ENCODE results near the gene CTNNA2.

Gene CTNNA2

DNA sequence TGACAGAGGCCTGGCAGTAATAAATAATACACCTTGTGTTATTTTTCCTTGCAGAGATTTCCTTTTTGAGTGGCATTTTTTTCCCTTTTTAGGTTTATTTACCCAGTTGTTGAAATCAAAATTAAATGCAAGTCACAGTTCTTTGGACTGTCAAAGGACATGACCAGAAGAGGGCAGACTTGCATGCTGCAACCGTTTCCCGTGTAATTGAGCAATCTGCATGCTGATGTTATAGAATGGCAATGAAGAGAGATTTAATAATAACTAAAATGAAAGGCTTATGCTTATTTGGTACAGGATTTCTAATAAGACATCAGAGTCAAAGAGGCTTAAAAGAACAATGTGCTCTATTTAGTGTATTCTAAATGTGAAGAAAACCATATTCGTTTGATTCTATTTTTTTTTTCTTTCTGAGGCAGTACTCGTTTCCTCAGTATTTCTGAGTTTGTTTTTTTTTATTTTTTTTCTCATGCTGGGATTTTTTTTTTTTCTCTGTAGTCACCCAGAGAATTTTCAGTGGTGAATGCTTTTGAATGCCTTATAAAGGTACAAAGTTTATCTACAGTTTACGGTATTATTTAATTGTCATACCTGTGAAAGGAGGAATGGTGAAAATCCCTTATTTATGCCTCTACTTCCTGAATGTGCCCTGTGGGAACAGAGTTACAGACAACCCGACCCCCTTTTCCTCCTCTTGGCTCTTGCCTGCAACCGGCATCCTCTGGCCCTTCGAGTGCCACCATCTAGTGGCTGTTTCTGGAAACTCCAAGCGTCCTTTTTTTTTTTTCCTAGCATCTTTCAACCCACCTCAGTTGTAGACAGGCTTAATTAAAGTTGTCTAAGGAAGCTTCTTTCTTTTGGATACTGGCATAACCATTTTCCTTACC lies 423.2 kb downstream of the CTNNA2 start:
- Histone ChIP-seq H3K27ac (ENCODE audit: low read depth, low read length) (no peak overlapping the region), H3K36me3 (ENCODE audit: control insufficient read depth, insufficient read depth, low read length) (no peaks in the 10 kb centered on the region), H3K9ac (ENCODE audit: low read length) (no peak overlapping the region), H3K4me3 (ENCODE audit: low read length) (no peak overlapping the region), H3K4me1 (ENCODE audit: control insufficient read depth, insufficient read depth, low read length) (no peaks in the 10 kb centered on the region), H3K27me3 (ENCODE audit: control insufficient read depth, insufficient read depth, low read length) (no peaks in the 10 kb centered on the region)

DNA sequence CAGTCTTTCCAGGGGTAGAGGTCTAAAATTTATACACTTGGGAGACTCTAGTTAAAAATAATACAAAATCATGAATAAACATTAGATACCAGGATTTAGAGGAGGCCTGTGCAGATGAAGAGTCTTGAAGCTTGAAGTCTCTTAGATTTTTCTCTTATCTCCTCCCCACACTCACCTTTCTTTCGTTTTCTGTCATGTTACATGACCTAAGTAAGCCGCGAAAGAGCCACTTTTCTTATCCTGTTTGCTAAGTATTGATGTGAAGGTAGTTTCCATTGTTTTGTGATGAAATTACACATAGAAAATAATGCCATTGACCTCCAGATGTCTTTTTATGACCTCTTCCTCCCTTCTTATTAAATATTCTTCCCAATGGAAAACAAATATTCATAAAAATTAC lies 423.9 kb downstream of the CTNNA2 start:
- Histone ChIP-seq H3K27ac (ENCODE audit: low read depth, low read length) (no peak overlapping the region), H3K27me3 (ENCODE audit: control insufficient read depth, insufficient read depth, low read length) (no peaks in the 10 kb centered on the region), H3K36me3 (ENCODE audit: control insufficient read depth, insufficient read depth, low read length) (no peaks in the 10 kb centered on the region), H3K4me3 (ENCODE audit: low read length) (no peak overlapping the region), H3K4me1 (ENCODE audit: control insufficient read depth, insufficient read depth, low read length) (no peaks in the 10 kb centered on the region), H3K9ac (ENCODE audit: low read length) (no peak overlapping the region)

GRCh38 chr2:79938648-79939047 lies 425.8 kb downstream of the CTNNA2 start:
- no peaks in the 10 kb centered on the region for H3K4me1 ChIP-seq (ENCODE audit: control insufficient read depth, insufficient read depth, low read length)
- H3K27ac ChIP-seq (ENCODE audit: low read depth, low read length), result no peak overlapping the region

DNA sequence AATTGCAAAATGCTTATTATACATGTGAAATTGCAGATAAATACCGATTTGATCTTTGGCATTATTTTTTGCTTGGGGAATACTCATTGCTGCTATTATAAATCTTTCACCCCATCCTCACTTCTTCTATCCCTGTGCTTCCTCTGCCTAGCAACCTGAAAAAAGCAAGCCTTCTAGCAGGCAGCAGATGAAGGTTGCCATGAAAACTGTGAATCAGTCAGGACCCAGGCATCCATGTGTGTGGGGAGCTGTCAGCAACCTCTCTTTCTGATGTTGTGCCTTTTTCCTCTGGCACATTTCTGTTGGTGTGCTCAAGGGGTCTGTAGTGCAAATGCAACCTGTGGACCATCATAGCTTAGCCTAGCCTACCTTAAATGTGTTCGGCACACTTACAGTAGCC lies 427.5 kb downstream of the CTNNA2 start:
- no peaks in the 10 kb centered on the region for H3K36me3 ChIP-seq (ENCODE audit: control insufficient read depth, insufficient read depth, low read length)
- H3K9ac ChIP-seq (ENCODE audit: low read length), result no peak overlapping the region
- no peaks in the 10 kb centered on the region for H3K4me1 ChIP-seq (ENCODE audit: control insufficient read depth, insufficient read depth, low read length)
- no peak overlapping the region for H3K27ac ChIP-seq (ENCODE audit: low read depth, low read length)
- no peak overlapping the region for H3K4me3 ChIP-seq (ENCODE audit: low read length)
- H3K27me3 ChIP-seq (ENCODE audit: control insufficient read depth, insufficient read depth, low read length), result no peaks in the 10 kb centered on the region

More at GRCh38 chr2:79938648-79939047, 425.8 kb downstream of the CTNNA2 start:
- H3K27me3 ChIP-seq (ENCODE audit: control insufficient read depth, insufficient read depth, low read length), result no peaks in the 10 kb centered on the region
- H3K9ac ChIP-seq (ENCODE audit: low read length), result no peak overlapping the region
- no peak overlapping the region for H3K4me3 ChIP-seq (ENCODE audit: low read length)
- no peaks in the 10 kb centered on the region for H3K36me3 ChIP-seq (ENCODE audit: control insufficient read depth, insufficient read depth, low read length)

- no peak overlapping the region for H3K4me3 ChIP-seq (ENCODE audit: low read length)
- no peak overlapping the region for H3K27ac ChIP-seq (ENCODE audit: low read depth, low read length)
- no peaks in the 10 kb centered on the region for H3K36me3 ChIP-seq (ENCODE audit: control insufficient read depth, insufficient read depth, low read length)
- H3K27me3 ChIP-seq (ENCODE audit: control insufficient read depth, insufficient read depth, low read length), result no peaks in the 10 kb centered on the region
- H3K4me1 ChIP-seq (ENCODE audit: control insufficient read depth, insufficient read depth, low read length), result no peaks in the 10 kb centered on the region
- no peak overlapping the region for H3K9ac ChIP-seq (ENCODE audit: low read length)
These were observed 428.3 kb downstream of the CTNNA2 start for GRCh38 chr2:79941179-79941578.

GRCh38 chr2:79944205-79944604 lies 431.4 kb downstream of the CTNNA2 start:
- H3K27ac ChIP-seq (ENCODE audit: low read depth, low read length), result no peak overlapping the region
- no peaks in the 10 kb centered on the region for H3K4me1 ChIP-seq (ENCODE audit: control insufficient read depth, insufficient read depth, low read length)
- no peak overlapping the region for H3K4me3 ChIP-seq (ENCODE audit: low read length)
- no peaks in the 10 kb centered on the region for H3K36me3 ChIP-seq (ENCODE audit: control insufficient read depth, insufficient read depth, low read length)
- no peaks in the 10 kb centered on the region for H3K27me3 ChIP-seq (ENCODE audit: control insufficient read depth, insufficient read depth, low read length)
- H3K9ac ChIP-seq (ENCODE audit: low read length), result no peak overlapping the region

- Histone ChIP-seq H3K36me3 (ENCODE audit: control insufficient read depth, insufficient read depth, low read length) (no peaks in the 10 kb centered on the region), H3K27me3 (ENCODE audit: control insufficient read depth, insufficient read depth, low read length) (no peaks in the 10 kb centered on the region), H3K4me3 (ENCODE audit: low read length) (no peak overlapping the region), H3K9ac (ENCODE audit: low read length) (no peak overlapping the region), H3K4me1 (ENCODE audit: control insufficient read depth, insufficient read depth, low read length) (no peaks in the 10 kb centered on the region), H3K27ac (ENCODE audit: low read depth, low read length) (no peak overlapping the region)
These were observed 433.0 kb downstream of the CTNNA2 start for GRCh38 chr2:79945653-79946445.

GRCh38 chr2:79947751-79948150 lies 434.9 kb downstream of the CTNNA2 start:
- no peak overlapping the region for H3K9ac ChIP-seq (ENCODE audit: low read length)
- H3K4me3 ChIP-seq (ENCODE audit: low read length), result no peak overlapping the region
- H3K27me3 ChIP-seq (ENCODE audit: control insufficient read depth, insufficient read depth, low read length), result no peaks in the 10 kb centered on the region
- H3K27ac ChIP-seq (ENCODE audit: low read depth, low read length), result no peak overlapping the region
- H3K4me1 ChIP-seq (ENCODE audit: control insufficient read depth, insufficient read depth, low read length), result no peaks in the 10 kb centered on the region
- H3K36me3 ChIP-seq (ENCODE audit: control insufficient read depth, insufficient read depth, low read length), result no peaks in the 10 kb centered on the region

DNA sequence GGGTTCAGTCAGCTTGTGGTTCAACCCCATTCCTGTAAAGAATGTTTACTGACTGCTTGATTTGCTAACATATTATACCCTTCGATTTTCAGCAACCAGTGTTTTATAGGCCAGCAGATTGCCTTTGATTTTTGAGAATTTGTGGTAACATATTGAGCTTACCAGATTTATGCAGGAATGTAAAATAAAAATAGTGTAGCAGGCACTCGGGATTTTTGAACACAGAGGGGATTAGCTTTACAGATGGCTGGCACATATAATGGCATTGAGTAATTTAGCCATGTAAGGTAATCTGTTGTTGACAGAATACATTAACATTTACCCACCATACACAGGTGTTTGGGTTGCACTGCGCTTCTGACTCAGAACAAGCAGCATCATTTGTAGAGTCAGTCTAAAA lies 437.7 kb downstream of the CTNNA2 start:
- H3K4me1 ChIP-seq (ENCODE audit: control insufficient read depth, insufficient read depth, low read length), result no peaks in the 10 kb centered on the region
- no peak overlapping the region for H3K27ac ChIP-seq (ENCODE audit: low read depth, low read length)
- no peak overlapping the region for H3K9ac ChIP-seq (ENCODE audit: low read length)
- H3K4me3 ChIP-seq (ENCODE audit: low read length), result no peak overlapping the region
- no peaks in the 10 kb centered on the region for H3K36me3 ChIP-seq (ENCODE audit: control insufficient read depth, insufficient read depth, low read length)
- no peaks in the 10 kb centered on the region for H3K27me3 ChIP-seq (ENCODE audit: control insufficient read depth, insufficient read depth, low read length)

DNA sequence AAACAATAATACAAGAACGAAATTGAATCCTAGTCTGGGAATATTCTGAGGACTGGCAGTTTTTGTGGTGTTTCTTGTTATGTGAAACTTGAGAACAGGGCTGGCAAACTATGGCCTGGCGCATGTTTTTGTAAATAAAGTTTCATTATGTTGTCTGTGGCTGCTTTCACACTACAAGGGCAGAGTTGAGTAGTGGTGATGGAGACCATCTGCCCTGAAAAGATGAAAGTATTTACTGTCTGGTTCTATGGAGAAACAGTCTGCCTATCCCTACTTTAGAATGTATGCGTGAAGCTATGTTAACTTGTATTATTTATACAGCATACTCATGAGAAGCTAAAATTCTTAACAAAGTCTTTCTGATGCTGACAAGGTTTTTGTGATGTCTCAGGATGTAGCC lies 439.8 kb downstream of the CTNNA2 start:
- H3K27me3 ChIP-seq (ENCODE audit: control insufficient read depth, insufficient read depth, low read length), result no peaks in the 10 kb centered on the region
- H3K36me3 ChIP-seq (ENCODE audit: control insufficient read depth, insufficient read depth, low read length), result no peaks in the 10 kb centered on the region
- H3K4me3 ChIP-seq (ENCODE audit: low read length), result no peak overlapping the region
- no peak overlapping the region for H3K9ac ChIP-seq (ENCODE audit: low read length)
- no peaks in the 10 kb centered on the region for H3K4me1 ChIP-seq (ENCODE audit: control insufficient read depth, insufficient read depth, low read length)
- no peak overlapping the region for H3K27ac ChIP-seq (ENCODE audit: low read depth, low read length)

GRCh38 chr2:79960035-79960434 lies 447.2 kb downstream of the CTNNA2 start:
- no peak overlapping the region for H3K27ac ChIP-seq (ENCODE audit: low read depth, low read length)
- H3K4me1 ChIP-seq (ENCODE audit: control insufficient read depth, insufficient read depth, low read length), result no peaks in the 10 kb centered on the region
- H3K27me3 ChIP-seq (ENCODE audit: control insufficient read depth, insufficient read depth, low read length), result no peaks in the 10 kb centered on the region
- no peak overlapping the region for H3K9ac ChIP-seq (ENCODE audit: low read length)
- no peaks in the 10 kb centered on the region for H3K36me3 ChIP-seq (ENCODE audit: control insufficient read depth, insufficient read depth, low read length)
- H3K4me3 ChIP-seq (ENCODE audit: low read length), result no peak overlapping the region

- H3K9ac ChIP-seq (ENCODE audit: low read length), result no peak overlapping the region
- H3K4me1 ChIP-seq (ENCODE audit: control insufficient read depth, insufficient read depth, low read length), result no peaks in the 10 kb centered on the region
- H3K27ac ChIP-seq (ENCODE audit: low read depth, low read length), result no peak overlapping the region
- H3K4me3 ChIP-seq (ENCODE audit: low read length), result no peak overlapping the region
- H3K27me3 ChIP-seq (ENCODE audit: control insufficient read depth, insufficient read depth, low read length), result no peaks in the 10 kb centered on the region
- no peaks in the 10 kb centered on the region for H3K36me3 ChIP-seq (ENCODE audit: control insufficient read depth, insufficient read depth, low read length)
These were observed 447.7 kb downstream of the CTNNA2 start for GRCh38 chr2:79960519-79960918.

All from rectal smooth muscle tissue (tissue), 1 donor.